Measurements from ENCODE around the gene ABL1. TPM values are rescaled to one million over a fixed set of nuclear protein-coding genes. Genes with fewer than 3 reads are reported as not detected.

Gene ABL1
- total RNA-seq, 1 experiment from 2014 or later = 83.6 TPM

DNA sequence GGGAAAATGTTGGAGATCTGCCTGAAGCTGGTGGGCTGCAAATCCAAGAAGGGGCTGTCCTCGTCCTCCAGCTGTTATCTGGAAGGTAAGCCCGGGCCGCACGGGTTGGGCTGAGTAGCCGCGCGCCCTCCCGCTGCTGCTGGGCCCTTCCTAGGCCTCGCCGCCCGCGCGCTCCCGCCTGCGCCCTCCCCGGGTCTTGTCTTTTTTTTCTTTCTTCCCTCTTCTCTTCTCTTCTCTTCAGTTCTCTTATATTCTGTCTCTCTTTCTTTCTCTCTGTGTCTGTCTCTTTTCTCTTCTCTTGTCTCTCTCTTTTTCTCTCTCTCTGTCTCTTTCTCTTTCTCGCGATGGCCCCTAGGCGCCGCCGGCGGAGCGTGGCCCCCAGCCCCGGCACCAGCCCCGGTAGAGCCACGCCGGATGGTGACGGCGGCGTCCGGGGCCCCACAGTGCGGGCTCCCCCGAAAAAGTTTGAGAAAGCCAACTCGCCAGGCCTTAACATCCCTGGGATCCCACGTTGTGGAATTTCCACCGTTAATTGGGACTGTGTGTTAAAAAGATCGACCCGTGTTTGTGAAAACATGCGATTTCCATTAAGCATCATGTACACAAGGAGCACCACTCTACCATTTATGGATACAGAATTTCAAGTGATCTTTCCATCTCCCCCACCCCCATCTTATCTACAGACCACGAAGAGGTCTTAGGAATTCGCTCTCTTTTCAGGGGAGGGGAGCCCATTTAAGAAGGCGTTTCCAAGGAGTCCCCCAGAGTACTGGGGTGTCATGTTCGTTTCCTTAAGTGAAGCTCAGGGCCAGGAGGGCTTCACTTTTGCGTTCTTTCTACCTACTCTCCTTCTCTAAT is 616 bp downstream of the ABL1 start:
- Histone ChIP-seq H2AFZ (ENCODE audit: low read length) (no peak overlapping the region), H4K91ac (ENCODE audit: insufficient read length, low read depth, low read length) (no peak overlapping the region), H3K79me2 (ENCODE audit: insufficient read depth, low read length) (peaks cover 22% of the 10 kb centered on the region), H3T11ph (ENCODE audit: low read length) (no peak overlapping the region), H3K9ac (ENCODE audit: extremely low read depth, insufficient read length, low read length) (peak overlapping the region; percentile 65), H2AK5ac (ENCODE audit: insufficient read length, low read length) (no peak overlapping the region), H2BK20ac (ENCODE audit: low read depth, low read length, poor library complexity, severe bottlenecking) (no peak overlapping the region), H3K18ac (ENCODE audit: insufficient read length, low read depth, low read length) (peak overlapping the region; percentile 85), H4K5ac (ENCODE audit: insufficient read length, low read depth, low read length) (no peak overlapping the region), H3K4ac (ENCODE audit: low read depth, low read length) (no peak overlapping the region), H3K27me3 (ENCODE audit: insufficient read depth, low read length) (no peaks in the 10 kb centered on the region), H3K56ac (ENCODE audit: insufficient read length, low read depth, low read length) (no peak overlapping the region), H4K8ac (replicated peaks; ENCODE audit: insufficient read length, low read depth, low read length) (no peak overlapping the region), H4K20me1 (ENCODE audit: control insufficient read depth, insufficient read depth, insufficient read length) (no peaks in the 10 kb centered on the region), H3K14ac (ENCODE audit: insufficient read depth, low read length) (peak overlapping the region; percentile 93), H2BK12ac (ENCODE audit: insufficient read length, low read depth, low read length) (no peak overlapping the region), H2BK15ac (ENCODE audit: low read depth, low read length) (no peak overlapping the region), H3K79me1 (ENCODE audit: insufficient read depth, low read depth, low read length, poor library complexity, severe bottlenecking) (no peaks in the 10 kb centered on the region), H3K9me3 (ENCODE audit: control insufficient read depth, low read depth, low read length) (no peaks in the 10 kb centered on the region), H3K27ac (ENCODE audit: insufficient read length, low read depth, low read length) (no peak overlapping the region), H3K23me2 (ENCODE audit: insufficient read length, low read depth, low read length, poor library complexity, severe bottlenecking) (peaks cover 9% of the 10 kb centered on the region), H2BK5ac (ENCODE audit: insufficient read length, low read length) (no peak overlapping the region), H3K4me2 (ENCODE audit: insufficient read depth, insufficient read length, low read length) (peak overlapping the region; percentile 81), H2BK120ac (ENCODE audit: low read depth, low read length, poor library complexity, severe bottlenecking) (no peak overlapping the region), H3K23ac (ENCODE audit: insufficient read length, low read depth, low read length) (no peak overlapping the region), H3K4me1 (ENCODE audit: insufficient read depth, low read length) (peaks cover 5% of the 10 kb centered on the region; the same call in 1 of the 2 replicates)
- Mint-ChIP-seq H3K4me3 (peak overlapping the region; percentile 91 to 93), H3K4me1 (peaks cover 57 to 61% of the 10 kb centered on the region in 2 experiments), H3K36me3 (ENCODE audit: insufficient read depth in 1 of 3, low read depth in 3 of 3) (no peaks in the 10 kb centered on the region; a peak in 2 of 7 replicates), H3K9me3 (no peaks in the 10 kb centered on the region), H3K27me3 (ENCODE audit: low read depth) (no peaks in the 10 kb centered on the region), H3K27ac (peak overlapping the region; percentile 89 to 95 (median 92))
- TF ChIP-seq, protein P1, sequence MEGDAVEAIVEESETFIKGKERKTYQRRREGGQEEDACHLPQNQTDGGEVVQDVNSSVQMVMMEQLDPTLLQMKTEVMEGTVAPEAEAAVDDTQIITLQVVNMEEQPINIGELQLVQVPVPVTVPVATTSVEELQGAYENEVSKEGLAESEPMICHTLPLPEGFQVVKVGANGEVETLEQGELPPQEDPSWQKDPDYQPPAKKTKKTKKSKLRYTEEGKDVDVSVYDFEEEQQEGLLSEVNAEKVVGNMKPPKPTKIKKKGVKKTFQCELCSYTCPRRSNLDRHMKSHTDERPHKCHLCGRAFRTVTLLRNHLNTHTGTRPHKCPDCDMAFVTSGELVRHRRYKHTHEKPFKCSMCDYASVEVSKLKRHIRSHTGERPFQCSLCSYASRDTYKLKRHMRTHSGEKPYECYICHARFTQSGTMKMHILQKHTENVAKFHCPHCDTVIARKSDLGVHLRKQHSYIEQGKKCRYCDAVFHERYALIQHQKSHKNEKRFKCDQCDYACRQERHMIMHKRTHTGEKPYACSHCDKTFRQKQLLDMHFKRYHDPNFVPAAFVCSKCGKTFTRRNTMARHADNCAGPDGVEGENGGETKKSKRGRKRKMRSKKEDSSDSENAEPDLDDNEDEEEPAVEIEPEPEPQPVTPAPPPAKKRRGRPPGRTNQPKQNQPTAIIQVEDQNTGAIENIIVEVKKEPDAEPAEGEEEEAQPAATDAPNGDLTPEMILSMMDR (conservative IDR thresholded peaks at IDR 0.05) = no peak
- no CpG with 5 or more reads among the region's 44 CpGs for WGBS (ENCODE audit: extremely low coverage, insufficient read length, low lambda C conversion rate)
- DNase-seq = no peak
